GM19467 (cell line): ENCODE results near the gene FNTB.

Source experiments
- ATAC-seq: cut with Tn5 transposase; IDR thresholded peaks from one replicate; pipeline ENCODE4 v1.9.1; 2021; ENCODE audit warnings: mild to moderate bottlenecking, moderate library complexity; ENCODE audit not compliant: unreplicated experiment

The FNTB gene

GRCh38 chr14:64952598-64953309 lies 33.9 kb upstream of the FNTB start:
- ATAC-seq: no peak

- no peak for ATAC-seq
These were observed 33.4 kb upstream of the FNTB start for GRCh38 chr14:64953310-64953654.

- ATAC-seq: no peak
These were observed 33.0 kb upstream of the FNTB start for GRCh38 chr14:64953661-64954060.

GRCh38 chr14:64954491-64955240 lies 32.0 kb upstream of the FNTB start:
- ATAC-seq: no peak

GRCh38 chr14:64955297-64955696 lies 31.4 kb upstream of the FNTB start:
- no peak for ATAC-seq

- ATAC-seq: no peak
These were observed 29.8 kb upstream of the FNTB start for GRCh38 chr14:64956697-64957406.

- ATAC-seq: no peak
These were observed 28.5 kb upstream of the FNTB start for GRCh38 chr14:64958201-64958600.

GRCh38 chr14:64958743-64959142 lies 28.0 kb upstream of the FNTB start:
- ATAC-seq: no peak

GRCh38 chr14:64960762-64961276 lies 25.9 kb upstream of the FNTB start:
- no peak for ATAC-seq

- no peak for ATAC-seq
These were observed 23.1 kb upstream of the FNTB start for GRCh38 chr14:64963611-64964010.

- no peak for ATAC-seq
These were observed 21.2 kb upstream of the FNTB start for GRCh38 chr14:64965356-64966000.

- ATAC-seq: no peak
These were observed 19.7 kb upstream of the FNTB start for GRCh38 chr14:64966976-64967375.

- no peak for ATAC-seq
These were observed 18.5 kb upstream of the FNTB start for GRCh38 chr14:64968167-64968566.

- no peak for ATAC-seq
These were observed 18.0 kb upstream of the FNTB start for GRCh38 chr14:64968651-64969050.

- ATAC-seq: no peak
These were observed 16.7 kb upstream of the FNTB start for GRCh38 chr14:64970041-64970440.

GRCh38 chr14:64970776-64971477 lies 15.8 kb upstream of the FNTB start:
- no peak for ATAC-seq

- no peak for ATAC-seq
These were observed 15.2 kb upstream of the FNTB start for GRCh38 chr14:64971491-64971942.

- no peak for ATAC-seq
These were observed 14.5 kb upstream of the FNTB start, which contains the start of gene RAB15 for GRCh38 chr14:64971943-64972791. Gene RAB15 (minus strand): TSS chr14:64972336. CDS start chr14:64972076, 260 bp downstream.

- no peak for ATAC-seq
These were observed 13.7 kb upstream of the FNTB start for GRCh38 chr14:64973026-64973442.
